Effector CD8-positive, alpha-beta T cell (primary cell): ENCODE results near the gene PHGDH.
"Not testable (repeated sequence)": the region's sequence is repeated elsewhere in the genome, so short reads cannot be mapped to it uniquely, and the experiment has no call there.

Source experiments
- DNase-seq: peaks from one replicate; lab custom pipeline; 2025; lab: John Stamatoyannopoulos, UW
- total RNA-seq, 4 experiments: gene quantifications; one replicate each; lab custom pipeline; 2026; lab: John Stamatoyannopoulos, UW

Gene PHGDH
- 6.1 to 63.6 (median 12.8) reads per million in 4 experiments for total RNA-seq

GRCh38 chr1:119711804-119712341 is at the start of gene PHGDH:
TSS of gene PHGDH (plus strand) at chr1:119711934. CDS start at chr1:119712023, 89 bp downstream.
- peak; percentile 7 for DNase-seq

DNA sequence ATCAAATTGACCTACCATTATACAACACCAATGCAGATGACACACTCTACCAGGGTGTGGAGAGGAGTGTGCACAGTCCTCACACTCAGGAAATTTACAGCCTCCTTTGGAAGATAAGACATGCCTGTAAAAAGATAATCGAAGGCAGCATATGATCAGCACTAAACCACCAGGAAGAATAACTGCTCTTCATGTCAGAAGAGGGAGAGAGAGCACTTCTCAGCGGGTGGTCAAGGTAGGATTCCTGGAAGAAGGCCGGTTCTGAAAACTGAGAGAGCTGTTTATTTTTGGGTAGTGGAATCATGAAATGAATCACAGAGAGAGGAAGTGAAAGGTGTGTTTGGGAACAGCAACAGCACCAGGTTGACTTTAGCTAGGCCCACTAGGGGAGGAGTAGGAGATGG is 49.7 kb upstream of the PHGDH start:
- no peak for DNase-seq

DNA sequence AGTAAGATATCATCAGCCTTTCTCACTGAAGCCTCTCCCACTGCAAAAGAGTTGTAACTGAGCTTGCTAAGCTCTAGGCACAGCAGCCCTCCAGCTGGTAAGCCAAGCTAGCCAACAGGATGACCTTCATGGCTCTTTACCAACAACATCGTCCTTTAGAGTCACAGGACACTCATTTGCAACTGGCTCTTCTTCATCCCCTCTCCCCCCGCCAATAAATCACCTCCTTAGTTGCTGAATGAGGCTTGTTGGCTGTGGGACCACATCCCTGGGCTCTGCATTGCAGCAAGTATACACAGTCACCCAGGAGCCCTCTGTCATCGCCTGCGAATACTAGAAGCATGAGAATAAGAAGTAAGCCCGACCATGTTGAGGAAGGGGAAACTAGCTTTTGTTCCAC is 47.7 kb upstream of the PHGDH start:
- no peak for DNase-seq

- no peak for DNase-seq
Observed at GRCh38 chr1:119667173-119667572, 44.6 kb upstream of the PHGDH start.

DNA sequence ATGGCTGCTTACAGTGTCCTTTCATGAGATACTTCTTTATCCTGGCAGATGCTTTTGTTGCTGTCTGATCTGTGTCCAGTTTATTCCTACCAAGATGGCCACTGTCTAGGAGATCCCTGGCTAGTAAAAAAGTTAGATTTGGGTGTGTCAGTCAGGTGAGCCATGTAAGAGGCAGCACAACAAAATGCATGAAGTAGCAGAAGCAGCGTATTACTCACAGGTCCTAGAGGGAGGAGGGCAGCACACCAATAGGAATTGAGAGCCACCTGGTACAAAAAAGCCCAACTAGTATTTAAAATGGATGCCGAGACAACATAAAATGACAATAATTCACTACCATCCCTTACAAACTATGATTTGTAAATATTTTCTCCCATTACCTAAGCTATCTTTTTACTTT is 40.8 kb upstream of the PHGDH start:
- no peak for DNase-seq

DNA sequence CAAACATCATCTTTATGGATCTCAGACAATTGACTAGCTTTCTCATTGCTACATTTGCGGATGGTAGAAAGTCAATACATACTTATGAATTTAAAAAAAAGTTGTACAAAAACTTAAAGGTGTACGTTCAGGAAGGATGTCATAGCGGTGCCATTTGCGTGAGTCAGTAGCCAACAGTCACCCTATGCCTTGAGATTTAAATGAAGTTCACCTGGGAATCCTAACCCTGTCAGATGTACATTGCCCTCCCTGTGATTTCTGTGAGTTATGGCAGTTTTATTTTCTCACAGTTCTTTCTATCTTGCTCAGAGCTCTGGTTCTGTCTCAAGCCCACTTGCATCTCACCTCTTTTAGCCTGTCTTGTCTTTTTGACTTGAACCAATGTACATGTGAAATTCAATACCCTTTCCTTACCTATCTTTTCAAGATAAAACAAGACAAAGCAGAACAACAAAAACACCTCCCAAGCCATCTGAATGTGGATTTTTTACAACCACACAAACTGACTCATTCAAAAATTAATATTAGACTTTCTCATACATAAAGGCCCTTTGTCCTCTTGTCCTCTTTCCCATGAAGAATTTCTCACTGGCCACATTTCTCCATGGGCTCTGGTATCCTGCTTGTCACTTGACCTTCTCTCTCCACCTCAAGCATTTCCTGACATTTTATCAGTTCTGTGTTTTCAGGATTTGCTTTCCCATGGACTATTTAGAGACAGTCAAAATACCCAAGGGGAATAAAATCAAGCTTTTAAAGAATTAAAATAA is 38.4 kb upstream of the PHGDH start:
- DNase-seq, result no peak

GRCh38 chr1:119674111-119674526 is 37.6 kb upstream of the PHGDH start:
- DNase-seq, result no peak

GRCh38 chr1:119674835-119675289 is 36.9 kb upstream of the PHGDH start:
- no peak for DNase-seq

DNA sequence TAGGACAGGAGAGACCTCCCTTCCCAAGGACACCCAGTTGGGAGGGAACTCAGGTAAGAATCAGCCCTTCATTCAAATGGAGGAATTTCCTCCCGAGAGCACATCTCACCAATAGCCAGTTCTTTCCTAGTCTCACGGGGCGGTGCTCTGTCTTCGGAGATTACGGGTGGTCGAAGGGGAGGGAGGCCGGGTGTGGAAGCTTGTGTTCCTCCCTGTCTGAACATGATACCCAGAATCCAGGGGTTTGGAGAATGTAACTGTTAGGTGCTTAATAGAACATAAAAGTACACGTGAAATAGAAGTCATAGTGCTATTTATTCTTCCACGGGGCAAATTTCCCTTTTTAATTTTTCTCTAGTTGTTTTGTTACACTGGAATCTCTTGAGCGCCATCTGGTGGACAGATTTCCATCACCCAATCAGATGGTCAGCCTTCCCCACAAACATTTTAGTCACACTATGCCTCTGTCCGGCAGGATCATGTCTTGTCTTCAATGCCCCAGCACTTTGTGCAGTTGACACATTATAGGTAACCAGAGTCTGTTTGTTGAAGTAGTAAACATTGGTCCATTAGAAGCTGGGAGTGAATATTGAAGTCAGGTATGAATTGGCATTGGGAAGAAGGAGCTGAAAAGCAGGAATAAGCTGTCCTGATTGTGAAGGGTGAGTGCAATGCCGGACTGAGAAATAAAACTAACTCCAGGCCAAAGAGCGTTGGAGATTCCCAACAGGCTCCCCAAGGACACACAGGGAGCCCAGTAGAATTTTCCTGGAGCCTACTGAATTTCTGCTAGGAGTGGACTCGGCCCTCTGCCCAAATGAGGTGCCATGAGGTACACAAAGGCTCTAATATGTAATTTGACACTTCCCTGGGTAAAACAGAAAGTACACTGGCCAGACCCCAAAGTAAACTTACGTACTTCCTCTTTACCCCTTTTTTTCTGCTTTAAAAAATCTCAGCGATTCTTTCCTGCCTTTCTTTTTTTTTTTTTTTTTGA is 36.1 kb upstream of the PHGDH start:
- DNase-seq, result peak; percentile 30

DNA sequence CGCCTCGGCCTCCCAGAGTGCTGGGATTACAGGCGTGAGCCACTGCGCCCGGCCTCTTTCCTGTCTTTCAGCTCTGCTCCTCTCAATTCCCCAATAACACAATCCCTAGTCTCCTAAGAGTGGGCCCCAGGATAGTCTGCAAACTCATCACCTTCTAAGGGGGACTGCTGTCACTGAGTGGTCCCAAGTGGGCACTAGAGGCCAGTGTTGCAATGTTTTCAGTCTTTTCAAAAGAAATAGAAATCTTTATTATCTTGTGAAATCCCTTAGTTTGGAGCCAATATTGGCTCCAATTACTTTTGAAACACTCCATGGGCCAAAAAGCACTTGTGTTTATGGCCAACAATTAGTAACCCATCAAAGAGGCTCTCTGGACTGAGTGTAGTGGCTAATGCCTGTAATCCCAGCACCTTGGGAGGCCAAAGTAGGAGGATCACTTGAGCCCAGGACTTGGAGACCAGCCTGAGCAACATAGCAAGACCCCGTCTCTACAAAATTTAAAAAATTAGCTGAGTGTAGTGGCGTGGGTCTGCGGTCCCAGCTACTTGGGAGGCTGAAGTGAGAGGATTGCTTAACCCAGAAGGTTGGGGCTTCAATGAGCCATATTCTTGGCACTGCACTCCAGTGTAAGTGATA is 35.0 kb upstream of the PHGDH start:
- DNase-seq, result no peak

DNA sequence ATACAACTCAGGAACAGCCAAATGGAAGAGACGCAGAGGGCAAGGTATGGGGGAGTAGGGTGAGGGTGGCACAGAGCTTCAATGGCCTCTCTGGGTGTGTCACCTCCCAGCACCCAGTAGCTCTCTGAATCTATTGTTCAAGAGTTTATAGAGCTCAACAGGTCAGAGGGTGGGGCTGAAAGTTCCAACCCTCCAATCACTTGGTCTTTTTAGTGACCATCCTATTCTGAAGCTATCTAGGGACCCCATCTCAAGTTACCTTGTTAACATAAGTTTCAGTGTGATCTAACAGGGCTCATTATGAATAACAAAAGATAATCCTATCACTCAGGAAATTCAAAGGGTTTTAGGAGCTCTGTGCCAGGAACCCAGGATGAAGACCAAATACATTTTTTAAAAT is 32.5 kb upstream of the PHGDH start:
- no peak for DNase-seq

GRCh38 chr1:119680193-119680592 is 31.5 kb upstream of the PHGDH start:
- DNase-seq, result no peak

DNA sequence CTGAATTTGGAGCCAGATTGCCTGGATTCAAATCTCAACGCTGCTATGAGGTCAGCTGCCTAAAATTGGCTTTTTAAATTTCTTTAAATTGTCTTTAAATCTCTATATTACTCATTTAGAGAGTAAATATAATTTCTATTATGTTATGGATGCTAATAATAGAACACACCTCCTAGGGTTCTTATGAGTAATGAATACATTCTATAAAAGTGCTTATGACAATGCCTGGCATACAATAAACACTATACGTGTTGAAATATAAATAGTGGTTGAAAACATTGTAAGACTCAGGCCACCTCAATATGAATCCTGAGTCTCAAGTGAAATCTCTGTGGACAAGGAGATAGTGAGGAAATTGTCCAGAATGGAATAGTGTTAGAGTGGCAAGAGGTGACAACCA is 31.0 kb upstream of the PHGDH start:
- no peak for DNase-seq

- no peak for DNase-seq
Observed at GRCh38 chr1:119681560-119681959, 30.2 kb upstream of the PHGDH start.

DNA sequence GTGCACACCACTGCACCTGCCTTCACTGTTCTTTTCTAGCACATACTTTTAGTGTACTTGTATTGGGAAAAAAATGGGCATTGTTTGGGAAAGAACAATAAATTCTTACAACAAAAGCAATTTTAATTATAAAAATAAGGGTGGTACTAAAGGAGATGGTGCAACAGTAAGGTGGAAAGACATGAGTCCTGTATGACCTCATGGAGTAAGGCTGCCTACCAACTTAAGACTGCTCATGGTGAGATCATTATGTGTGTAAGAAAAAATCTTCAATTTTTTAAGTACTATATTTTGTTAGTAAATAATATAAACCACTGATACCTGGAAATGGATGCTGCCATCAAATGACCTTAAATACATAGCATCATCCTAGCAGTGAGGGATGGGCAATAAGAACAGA is 29.6 kb upstream of the PHGDH start:
- DNase-seq, result no peak

DNA sequence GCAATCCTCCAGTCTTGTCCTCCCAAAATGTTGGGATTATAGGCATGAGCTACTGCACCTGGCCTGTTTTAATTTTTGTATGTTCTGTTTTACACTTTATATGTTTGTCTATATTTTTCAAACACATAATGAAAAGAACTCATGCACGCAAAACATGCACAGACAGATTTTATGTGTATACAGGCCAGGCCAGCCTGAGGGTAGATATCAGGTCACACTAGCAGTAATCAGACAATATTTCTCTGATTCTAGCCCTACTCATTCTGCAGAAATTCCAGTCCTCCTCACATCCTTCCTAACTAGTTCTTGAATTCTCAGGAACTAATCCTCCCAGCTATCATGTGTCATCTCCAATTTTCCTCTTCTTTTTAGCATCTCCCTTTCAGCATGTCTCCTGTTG is 27.8 kb upstream of the PHGDH start:
- DNase-seq, result no peak

- no peak for DNase-seq
Observed at GRCh38 chr1:119686661-119687060, 25.1 kb upstream of the PHGDH start.

- DNase-seq, result no peak
Observed at GRCh38 chr1:119687434-119688079, 24.2 kb upstream of the PHGDH start.

GRCh38 chr1:119688810-119689209 is 22.9 kb upstream of the PHGDH start:
- DNase-seq, result no peak

DNA sequence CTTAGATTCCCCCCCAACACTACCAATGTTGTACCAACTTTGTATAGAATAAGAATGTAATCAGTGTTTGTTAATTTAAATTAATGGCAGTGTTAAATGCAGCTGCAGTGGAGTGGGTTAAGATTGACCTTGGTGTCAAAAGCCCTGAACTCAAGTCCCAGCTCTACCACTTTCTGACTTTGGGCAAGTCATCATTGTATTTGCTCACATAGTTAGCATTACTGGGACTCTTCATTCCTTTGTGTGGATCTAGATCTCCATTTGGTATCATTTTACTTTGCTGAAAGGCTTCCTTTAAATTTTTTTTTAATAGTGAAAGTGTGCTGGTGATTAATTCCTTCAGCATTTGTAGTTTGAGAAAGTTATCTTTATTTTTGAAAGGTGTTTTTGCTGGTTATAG is 22.2 kb upstream of the PHGDH start:
- no peak for DNase-seq

- DNase-seq, result not testable (repeated sequence)
Observed at GRCh38 chr1:119696863-119697262, 14.9 kb upstream of the PHGDH start.
